Amniotic stem cell (primary cell): ENCODE measurements around the gene CLINT1.
A peak's percentile ranks its signal among the peaks of the same experiment; 100 is the strongest.
"Not testable (repeated sequence)": the region's sequence is repeated elsewhere in the genome, so short reads cannot be mapped to it uniquely, and the experiment has no call there.

Experiments used
- DNase-seq: peaks from one replicate; lab custom pipeline; 2025; lab: John Stamatoyannopoulos, UW

Gene CLINT1

GRCh38 chr5:157862183-157862851 is 3.4 kb upstream of the CLINT1 start:
- no peak for DNase-seq

DNA sequence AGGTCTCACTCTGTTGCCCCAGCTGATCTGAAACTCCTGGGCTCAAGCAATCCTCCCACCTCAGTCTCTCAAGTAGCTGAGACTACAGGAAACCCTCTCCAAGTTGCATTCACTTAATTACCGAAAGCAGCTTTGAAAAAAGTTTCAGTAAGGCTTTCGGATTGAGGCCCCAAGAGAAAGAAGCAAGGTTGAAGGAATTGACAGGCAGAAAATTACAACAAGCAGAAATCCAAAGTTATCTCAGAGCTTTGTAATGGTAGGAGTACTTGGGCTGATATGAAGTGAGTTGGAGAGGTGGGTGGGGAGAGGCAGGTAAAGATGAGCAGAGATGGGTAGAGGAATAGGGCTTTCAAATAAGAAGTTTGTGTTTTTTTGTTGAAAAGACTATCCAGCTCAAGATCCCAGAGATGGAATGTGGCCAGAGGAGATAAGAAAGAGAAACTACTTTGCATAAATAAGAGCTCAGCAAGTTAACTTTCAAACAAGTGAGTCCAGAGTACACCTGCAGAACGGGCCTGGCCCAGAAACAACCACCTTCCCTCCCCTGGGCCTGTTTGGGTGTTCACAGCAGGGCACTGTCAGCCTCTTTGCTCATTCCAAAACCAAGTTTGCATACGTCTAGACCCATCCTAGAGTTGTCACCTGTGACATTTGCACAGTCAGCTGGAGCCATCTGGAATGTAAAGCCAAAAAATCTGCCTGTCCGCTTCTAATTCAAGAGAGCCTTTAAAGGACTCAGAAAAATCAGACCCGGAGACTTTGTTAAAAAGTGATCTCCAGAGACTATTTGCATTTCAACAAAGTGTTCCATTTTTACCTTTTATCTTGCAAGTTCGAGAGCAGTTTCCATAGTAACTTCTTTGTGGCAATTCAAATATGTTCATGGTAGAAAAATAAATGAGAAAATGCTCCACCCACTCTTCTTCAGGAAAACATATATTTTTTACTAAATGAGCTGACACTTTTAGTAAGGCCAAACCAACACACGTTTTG is 2.2 kb upstream of the CLINT1 start:
- no peak for DNase-seq

- DNase-seq, result no peak
These were observed 256 bp upstream of the CLINT1 start for GRCh38 chr5:157859227-157859575.

GRCh38 chr5:157857816-157858526 is 974 bp downstream of the CLINT1 start:
- no peak for DNase-seq

DNA sequence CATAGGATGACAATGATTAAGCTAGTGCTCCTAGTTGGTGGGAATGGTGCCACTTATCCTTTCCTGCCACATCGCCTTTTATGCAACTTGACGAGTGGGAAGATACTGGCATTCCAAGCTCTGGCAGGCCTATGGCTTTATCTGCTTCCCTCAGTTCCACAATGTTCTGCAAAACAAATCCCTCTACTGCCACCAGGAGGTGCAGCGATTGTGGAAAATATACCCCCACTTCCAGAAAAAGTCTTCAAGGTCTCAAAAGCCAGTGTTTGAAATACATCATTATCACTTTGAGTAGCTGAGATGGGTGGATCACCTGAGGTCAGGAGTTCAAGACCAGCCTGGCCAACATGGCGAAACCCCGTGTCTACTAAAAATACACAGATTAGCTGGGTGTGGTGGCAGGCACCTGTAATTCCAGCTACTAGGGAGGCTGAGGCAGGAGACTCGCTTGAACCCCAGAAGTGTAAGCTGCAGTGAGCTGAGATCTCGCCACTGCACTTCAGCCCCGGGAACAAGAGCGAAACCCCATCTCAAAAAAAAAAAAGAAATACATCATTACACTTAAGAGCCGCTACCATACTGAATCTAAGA is 3.4 kb downstream of the CLINT1 start:
- peak; percentile 14 for DNase-seq

DNA sequence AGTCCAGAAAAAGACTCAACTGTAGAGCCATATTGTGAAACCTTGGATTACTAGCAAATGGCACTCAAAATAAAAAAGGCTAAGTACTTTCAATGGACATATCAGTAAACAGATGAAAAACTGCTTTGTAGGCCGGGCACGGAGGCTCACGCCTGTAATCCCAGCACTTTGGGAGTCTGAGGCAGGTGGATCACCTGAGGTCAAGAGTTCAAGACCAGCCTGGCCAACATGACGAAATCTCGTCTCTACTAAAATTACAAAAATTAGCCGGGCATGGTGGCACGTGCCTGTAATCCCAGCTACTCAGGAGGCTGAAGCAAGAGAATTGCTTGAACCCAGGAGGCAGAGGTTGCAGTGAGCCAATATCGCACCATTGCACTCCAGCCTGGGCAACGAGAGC is 5.6 kb downstream of the CLINT1 start:
- DNase-seq, result not testable (repeated sequence)

DNA sequence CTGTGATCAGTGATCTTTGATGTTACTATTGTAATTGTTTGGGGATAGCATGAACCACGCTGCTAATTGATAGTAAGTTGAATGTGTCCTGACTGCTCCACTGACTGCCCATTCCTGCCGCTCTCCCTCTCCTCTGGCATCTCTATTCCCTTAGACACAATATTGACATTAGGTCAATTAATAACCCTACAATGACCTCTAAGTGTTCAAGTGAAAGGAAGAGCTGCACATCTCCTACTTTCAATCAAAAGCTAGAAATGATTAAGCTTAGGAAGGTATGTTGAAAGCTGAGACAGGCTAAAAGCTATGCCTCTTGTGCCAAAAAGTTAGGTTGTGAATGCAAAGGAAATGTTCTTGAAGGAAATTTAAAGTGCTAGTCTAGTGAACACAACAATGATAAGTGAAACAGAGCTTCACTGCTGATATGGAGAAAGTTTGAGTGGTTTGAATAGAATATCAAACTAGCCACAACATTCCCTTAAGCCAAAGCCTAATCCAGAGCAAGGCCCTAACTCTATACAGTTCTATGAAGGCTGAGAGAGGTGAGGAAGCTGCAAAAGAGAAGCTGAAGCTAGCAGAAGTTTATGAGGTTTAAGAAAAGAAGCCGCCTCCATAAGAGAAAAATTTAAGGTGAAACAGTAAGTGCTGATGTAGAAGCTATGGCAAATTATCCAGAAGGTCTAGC is 12.9 kb downstream of the CLINT1 start:
- DNase-seq, result no peak

- DNase-seq, result no peak
These were observed 16.2 kb downstream of the CLINT1 start for GRCh38 chr5:157842787-157843186.

DNA sequence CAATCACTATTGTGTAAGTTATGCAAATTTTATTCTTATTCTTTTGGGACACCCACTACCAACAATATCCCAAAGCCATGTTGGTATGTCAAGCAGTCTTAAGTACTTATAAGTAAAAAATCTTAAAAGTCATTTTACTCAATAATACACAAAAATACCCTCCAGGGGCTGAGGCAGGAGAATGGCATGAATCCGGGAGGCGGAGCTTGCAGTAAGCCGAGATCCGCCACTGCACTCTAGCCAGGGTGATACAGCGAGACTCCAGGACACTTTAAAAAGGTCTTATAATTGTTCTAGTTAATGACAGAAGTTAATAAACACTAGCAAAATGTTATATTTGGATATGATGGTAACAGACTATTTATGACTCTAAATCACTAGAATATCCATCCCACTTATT is 16.8 kb downstream of the CLINT1 start:
- no peak for DNase-seq

GRCh38 chr5:157839157-157839795 is 19.7 kb downstream of the CLINT1 start:
- no peak for DNase-seq

DNA sequence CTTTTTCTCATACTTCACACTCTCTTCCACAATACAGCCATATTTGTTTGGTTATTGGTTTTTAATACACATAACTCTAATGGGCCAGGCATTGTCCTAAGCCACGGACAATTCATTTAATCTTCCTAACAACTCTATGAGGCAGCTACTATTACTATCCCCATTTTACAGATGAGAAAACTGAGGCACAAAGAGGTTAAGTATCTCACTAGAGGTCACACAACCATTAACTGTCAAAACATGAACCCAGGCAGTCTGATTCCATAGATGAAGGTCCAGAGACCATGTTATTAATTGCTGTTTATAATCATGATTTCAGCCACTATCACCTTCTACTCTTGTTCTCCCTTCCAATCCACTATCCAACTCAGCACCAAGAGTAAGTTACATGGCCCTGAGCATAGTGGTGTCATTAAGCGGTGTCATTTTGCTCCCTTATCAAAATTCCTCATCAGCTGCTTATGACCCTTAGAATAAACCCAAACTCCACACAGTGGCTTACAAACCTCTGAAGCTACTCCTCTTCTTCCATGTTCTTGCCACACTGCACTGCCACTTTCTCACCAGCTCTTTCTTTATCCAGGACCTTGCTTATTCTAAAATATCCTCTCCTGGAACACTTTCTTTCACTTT is 22.7 kb downstream of the CLINT1 start:
- DNase-seq, result no peak

DNA sequence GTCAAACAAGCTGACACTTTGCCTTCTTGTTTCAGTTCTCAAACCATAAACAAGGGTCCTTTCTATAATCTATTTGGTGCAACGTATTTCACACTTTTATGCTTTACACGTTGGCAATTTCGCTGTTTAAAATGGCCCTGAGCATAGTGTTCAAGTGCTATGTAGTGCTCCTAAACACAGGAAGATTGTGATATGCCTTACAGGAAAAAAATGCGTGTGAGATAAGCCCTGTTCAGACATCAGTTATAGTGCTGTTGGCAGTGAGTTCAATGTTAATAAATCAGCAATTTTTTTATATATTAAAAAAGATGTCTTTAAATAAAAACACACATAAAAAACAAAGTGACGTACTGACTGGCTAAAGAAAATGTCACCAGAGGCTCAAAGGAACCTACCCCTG is 23.9 kb downstream of the CLINT1 start:
- no peak for DNase-seq

DNA sequence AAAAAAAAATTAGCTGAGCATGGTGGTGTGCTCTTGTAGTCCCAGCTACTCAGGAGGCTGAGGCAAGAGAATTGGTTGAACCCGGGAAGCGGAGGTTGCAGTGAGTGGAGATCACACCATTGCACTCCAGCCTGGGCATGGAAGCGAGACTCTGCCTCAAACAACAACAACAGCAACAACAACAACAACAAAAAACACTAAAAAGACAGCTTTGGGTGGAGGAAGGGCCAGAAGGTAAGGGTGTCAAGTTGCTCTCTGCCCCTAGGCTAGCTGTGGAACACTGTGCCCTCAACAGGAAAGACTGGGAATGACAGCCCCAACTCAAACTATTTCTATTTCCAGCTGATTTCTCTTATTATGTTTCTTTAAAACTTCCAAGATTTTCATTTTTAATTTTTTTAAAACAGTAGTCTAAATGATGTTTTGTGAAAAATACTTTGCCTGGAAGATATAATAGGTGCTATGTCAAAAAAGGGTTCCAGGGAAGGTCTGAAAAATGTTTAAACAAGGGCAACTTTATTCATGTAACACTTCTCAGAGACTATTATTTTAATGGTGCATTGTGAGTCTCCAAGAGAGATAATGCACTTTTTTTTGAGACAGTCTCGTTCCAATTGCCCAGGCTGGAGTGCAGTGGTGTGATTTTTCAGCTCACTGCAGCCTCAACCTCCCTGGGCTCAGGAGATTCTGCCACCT is 29.9 kb downstream of the CLINT1 start:
- DNase-seq, result no peak

DNA sequence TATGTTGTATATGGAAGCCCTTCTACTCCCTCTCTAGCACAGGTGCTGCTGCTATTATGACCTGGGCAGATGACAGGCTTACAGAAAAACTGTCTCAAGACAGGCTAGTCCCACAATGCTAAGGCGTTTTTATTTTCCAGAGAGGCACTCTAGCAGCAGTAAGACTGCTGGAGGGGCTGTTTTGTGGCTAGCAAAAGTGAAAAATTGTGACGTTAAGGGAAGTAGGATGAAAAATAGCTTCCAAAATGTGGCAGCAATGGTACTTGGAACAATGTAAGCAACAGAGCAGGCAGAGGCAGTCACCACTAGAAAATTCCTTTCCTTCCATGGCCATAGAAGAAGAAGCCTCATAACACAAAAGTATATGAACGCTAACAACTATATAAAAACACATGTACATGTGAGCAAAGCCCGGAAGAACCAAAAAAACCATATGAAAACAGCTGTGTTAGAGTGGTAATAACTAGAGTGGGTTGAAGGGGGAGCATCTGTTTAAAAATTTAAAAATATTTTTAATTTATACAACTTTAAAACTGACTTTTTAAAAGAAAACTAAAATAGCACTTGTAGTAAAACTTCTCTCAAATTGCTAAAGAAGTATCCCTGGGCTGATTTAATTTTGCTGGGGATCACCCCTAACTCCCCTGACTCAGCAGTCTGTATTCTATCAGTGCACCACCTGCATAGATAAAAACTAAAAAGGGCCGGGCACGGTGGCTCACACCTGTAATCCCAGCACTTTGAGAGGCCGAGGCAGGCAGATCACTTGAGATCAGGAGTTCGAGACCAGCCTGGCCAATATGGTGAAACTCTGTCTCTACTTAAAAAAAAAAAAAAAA is 30.6 kb downstream of the CLINT1 start:
- DNase-seq, result no peak

DNA sequence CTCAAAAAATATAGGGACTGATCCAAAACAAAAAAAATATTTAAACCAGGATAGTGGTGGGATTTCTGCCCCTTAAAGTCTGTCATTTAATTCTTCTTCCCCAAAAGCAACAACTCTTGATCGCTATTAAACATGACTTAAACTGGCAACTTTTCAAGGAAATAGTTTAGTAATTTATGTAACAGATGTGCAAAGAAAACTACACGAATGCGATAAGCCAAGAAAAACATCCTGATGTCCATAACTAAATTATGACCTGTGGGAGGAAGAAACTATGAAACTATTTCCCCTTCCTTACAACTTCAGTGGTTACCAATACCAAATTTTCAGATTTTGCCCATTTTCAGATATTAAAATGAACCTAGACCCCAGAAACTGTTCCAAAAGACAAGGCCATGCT is 31.5 kb downstream of the CLINT1 start:
- DNase-seq, result no peak

DNA sequence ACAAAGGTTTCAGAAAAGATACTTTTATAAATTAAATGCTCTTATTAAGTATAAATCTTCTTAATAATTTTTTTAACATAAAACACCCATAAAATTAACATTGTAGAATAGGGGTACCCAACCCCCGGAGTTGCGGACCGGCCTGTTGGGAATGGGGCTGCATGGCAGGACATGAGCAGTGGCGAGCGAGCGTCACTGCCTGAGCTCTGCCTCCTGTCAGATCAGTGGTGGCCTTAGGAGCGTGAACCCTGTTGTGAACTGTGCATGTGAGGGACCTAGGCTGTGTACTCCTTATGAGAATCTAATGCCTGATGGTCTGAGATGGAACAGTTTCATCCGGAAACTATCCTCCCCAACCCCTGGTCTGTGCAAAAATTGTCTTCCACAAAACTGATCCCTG is 35.3 kb downstream of the CLINT1 start:
- DNase-seq, result no peak

DNA sequence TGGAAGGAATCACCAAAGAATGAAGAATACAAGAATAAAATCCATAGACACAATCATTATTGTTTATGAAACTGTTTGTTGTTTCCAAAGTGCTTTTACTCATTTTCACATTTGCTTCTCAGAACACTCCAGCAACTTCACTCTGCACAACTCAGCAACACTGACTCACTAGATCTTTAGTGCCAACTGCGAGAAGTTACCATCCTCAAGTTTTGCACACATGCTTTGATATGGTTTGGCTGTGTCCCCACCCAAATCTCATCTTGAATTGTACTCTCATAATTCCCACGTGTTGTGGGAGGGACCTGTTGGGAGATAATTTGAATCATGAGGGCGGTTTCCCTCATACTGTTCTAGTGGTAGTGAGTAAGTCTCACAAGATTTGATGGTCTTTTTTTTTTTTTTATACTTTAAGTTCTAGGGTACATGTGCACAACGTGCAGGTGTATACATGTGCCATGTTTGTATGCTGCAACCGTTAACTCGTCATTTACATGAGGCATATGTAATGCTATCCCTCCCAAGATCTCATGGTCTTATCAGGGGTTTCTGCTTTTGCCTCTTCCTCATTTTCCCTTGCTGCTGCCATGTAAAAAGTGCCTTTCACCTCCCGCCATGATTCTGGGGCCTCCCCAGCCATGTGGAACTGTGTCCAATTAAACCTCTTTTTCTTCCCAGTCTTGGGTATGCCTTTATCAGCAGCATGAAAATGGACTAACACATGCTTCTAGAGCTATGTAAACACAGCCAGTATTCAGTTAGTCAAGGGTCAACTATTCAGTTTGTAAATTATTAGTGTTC is 36.9 kb downstream of the CLINT1 start:
- DNase-seq, result no peak

DNA sequence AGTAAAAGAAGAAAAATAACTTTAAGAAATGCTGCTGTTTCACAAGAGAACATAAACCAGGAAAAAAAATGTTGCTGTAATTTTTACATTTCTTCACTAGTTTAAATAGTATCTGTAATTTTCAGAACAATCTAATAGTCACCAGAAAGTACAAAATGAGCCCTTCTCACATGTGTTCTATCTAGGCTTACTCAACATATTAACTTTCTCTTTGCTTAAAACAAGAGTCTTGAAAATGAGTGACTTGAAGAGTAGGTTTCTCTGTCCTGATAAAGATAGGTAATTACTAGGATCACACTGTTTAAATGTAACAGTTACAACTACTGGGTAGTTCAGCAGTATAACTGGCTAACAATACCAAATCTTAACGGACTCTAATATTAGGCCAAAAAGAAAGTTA is 37.5 kb downstream of the CLINT1 start:
- no peak for DNase-seq
